HEK293 (cell line): ENCODE results near the gene PIANP.

Experiments used
- CTCF ChIA-PET: fragments of 350-600 bp; formaldehyde crosslinking; extraction: SDS; loops from one replicate; lab custom pipeline; 2021; ENCODE audit warnings: antibody characterized with exemption; lab: Yijun Ruan, JAX
- POLR2A ChIA-PET: fragments of 300-600 bp; formaldehyde crosslinking; extraction: SDS; loops from one replicate; lab custom pipeline; 2020; ENCODE audit warnings: antibody characterized with exemption, inconsistent platforms; lab: Yijun Ruan, JAX
- H3K27ac ChIP-seq: fragments of 200-500 bp; sonication (Bioruptor generic); 2 replicates; pipeline ENCODE4 v1.5.1; 2014; ENCODE audit warnings: low read depth, low read length, control low read depth, inconsistent platforms; ENCODE audit errors: extremely low read depth
- H3K36me3 ChIP-seq, 2 experiments: fragments of 200-500 bp in 1 of 2; sonication (Bioruptor generic) in 1 of 2; 1 replicate in 1 of 2; 2 replicates in 1 of 2; pipeline ENCODE4 v1.5.1; 2014 to 2017; ENCODE audit warnings: inconsistent platforms in 2 of 2, low read length in 2 of 2; ENCODE audit not compliant: control insufficient read depth in 2 of 2, insufficient read depth in 1 of 2
- H3K4me1 ChIP-seq: fragments of 200-500 bp; sonication (Bioruptor generic); 2 replicates; pipeline ENCODE4 v1.5.1; 2014; ENCODE audit warnings: mild to moderate bottlenecking, low read length, inconsistent platforms; ENCODE audit not compliant: control insufficient read depth, insufficient read depth
- H3K4me3 ChIP-seq: 2 replicates; pipeline ENCODE4 v1.5.1; 2011; ENCODE audit warnings: low read depth, mild to moderate bottlenecking, control low read depth, low read length, moderate library complexity
- H3K9me3 ChIP-seq: fragments of 200-500 bp; sonication (Bioruptor generic); 2 replicates; pipeline ENCODE4 v1.5.1; 2014; ENCODE audit warnings: low read depth, low read length, inconsistent platforms; ENCODE audit not compliant: control insufficient read depth, insufficient read depth
- EGR2 ChIP-seq: fragments of 450-650 bp; formaldehyde crosslinking; IDR thresholded peaks from 2 replicates; pipeline ENCODE4 v1.5.1; 2016; ENCODE audit warnings: low read depth, missing biosample characterization, missing genetic modification characterization
- GLIS2 ChIP-seq: fragments of 450-650 bp; formaldehyde crosslinking; IDR thresholded peaks from 2 replicates; pipeline ENCODE4 v1.5.1; 2016; ENCODE audit warnings: missing biosample characterization, missing genetic modification characterization
- KLF17 ChIP-seq: fragments of 450-650 bp; formaldehyde crosslinking; IDR thresholded peaks from 2 replicates; pipeline ENCODE4 v1.5.1; 2016; ENCODE audit warnings: missing biosample characterization, missing genetic modification characterization
- PBX3 ChIP-seq: sonication (generic); formaldehyde crosslinking; IDR thresholded peaks from 2 replicates; pipeline ENCODE4 v1.8.1; 2022; ENCODE audit warnings: mild to moderate bottlenecking, moderate library complexity, missing genetic modification reagents
- ZBTB20 ChIP-seq: fragments of 450-650 bp; formaldehyde crosslinking; IDR thresholded peaks from 2 replicates; pipeline ENCODE4 v1.5.1; 2016; ENCODE audit warnings: missing biosample characterization, missing genetic modification characterization
- ZBTB48 ChIP-seq: fragments of 450-650 bp; formaldehyde crosslinking; IDR thresholded peaks from 2 replicates; pipeline ENCODE4 v1.5.1; 2016; ENCODE audit warnings: missing biosample characterization, missing genetic modification characterization
- ZFP3 ChIP-seq: fragments of 450-650 bp; formaldehyde crosslinking; IDR thresholded peaks from 2 replicates; pipeline ENCODE4 v1.5.1; 2016; ENCODE audit warnings: low read depth, missing biosample characterization, missing genetic modification characterization
- ZFP41 ChIP-seq: fragments of 450-650 bp; formaldehyde crosslinking; IDR thresholded peaks from 2 replicates; pipeline ENCODE4 v1.5.1; 2016; ENCODE audit warnings: missing biosample characterization, missing genetic modification characterization, borderline replicate concordance
- ZIC2 ChIP-seq: fragments of 450-650 bp; formaldehyde crosslinking; IDR thresholded peaks from 2 replicates; pipeline ENCODE4 v1.5.1; 2016; ENCODE audit warnings: missing biosample characterization, missing genetic modification characterization
- ZNF140 ChIP-seq: fragments of 450-650 bp; formaldehyde crosslinking; IDR thresholded peaks from 2 replicates; pipeline ENCODE4 v1.5.1; 2016; ENCODE audit warnings: missing biosample characterization, missing genetic modification characterization
- ZNF174 ChIP-seq: fragments of 450-650 bp; formaldehyde crosslinking; IDR thresholded peaks from 2 replicates; pipeline ENCODE4 v1.5.0; 2017; ENCODE audit warnings: missing biosample characterization, mild to moderate bottlenecking, missing genetic modification characterization
- ZNF18 ChIP-seq: fragments of 450-650 bp; formaldehyde crosslinking; IDR thresholded peaks from 2 replicates; pipeline ENCODE4 v1.5.1; 2016; ENCODE audit warnings: missing biosample characterization, missing genetic modification characterization
- ZNF223 ChIP-seq: fragments of 450-650 bp; formaldehyde crosslinking; IDR thresholded peaks from 2 replicates; pipeline ENCODE4 v1.5.1; 2016; ENCODE audit warnings: missing biosample characterization, missing genetic modification characterization
- ZNF350 ChIP-seq: fragments of 450-650 bp; formaldehyde crosslinking; IDR thresholded peaks from 2 replicates; pipeline ENCODE4 v1.5.0; 2017; ENCODE audit warnings: missing biosample characterization, mild to moderate bottlenecking, missing genetic modification characterization
- ZNF362 ChIP-seq: fragments of 450-650 bp; formaldehyde crosslinking; IDR thresholded peaks from 2 replicates; pipeline ENCODE4 v1.5.1; 2016; ENCODE audit warnings: missing biosample characterization, missing genetic modification characterization
- ZNF394 ChIP-seq: fragments of 450-650 bp; formaldehyde crosslinking; IDR thresholded peaks from 2 replicates; pipeline ENCODE4 v1.5.1; 2016; ENCODE audit warnings: missing biosample characterization, missing genetic modification characterization, mild to moderate bottlenecking, moderate library complexity, borderline replicate concordance
- ZNF510 ChIP-seq: fragments of 450-650 bp; formaldehyde crosslinking; IDR thresholded peaks from 2 replicates; pipeline ENCODE4 v1.5.1; 2018; ENCODE audit warnings: mild to moderate bottlenecking, missing genetic modification characterization, missing biosample characterization; ENCODE audit not compliant: insufficient replicate concordance
- ZNF639 ChIP-seq: fragments of 450-650 bp; formaldehyde crosslinking; IDR thresholded peaks from 2 replicates; pipeline ENCODE4 v1.5.1; 2016; ENCODE audit warnings: missing biosample characterization, missing genetic modification characterization
- ZNF704 ChIP-seq: fragments of 450-650 bp; formaldehyde crosslinking; IDR thresholded peaks from 2 replicates; pipeline ENCODE4 v1.5.1; 2016; ENCODE audit warnings: missing biosample characterization, missing genetic modification characterization

Gene PIANP

GRCh38 chr12:6700646-6701051 lies at the start of gene PIANP:
TSS of gene PIANP (minus strand) at chr12:6700815. CDS start at chr12:6698061, 2,754 bp downstream.
- H3K36me3 ChIP-seq = peaks cover 0 to 9% of the 10 kb centered on the region in 2 experiments; a peak in 1 of 3 replicates
- H3K9me3 ChIP-seq = no peaks in the 10 kb centered on the region
- H3K27ac ChIP-seq = peak within 1 kb of the TSS; percentile 24; the same call in 1 of the 2 replicates
- TF ChIP-seq ZIC2 (tag by site-specific recombination) (peak; percentile 59), ZFP3 (no peak), ZNF639 (tag by site-specific recombination) (no peak), ZNF18 (no peak)
- TF ChIP-seq, all 188 proteins: peak for 1
- Histone ChIP-seq H3K4me3 (peak within 1 kb of the TSS; percentile 55), H3K4me1 (no peaks in the 10 kb centered on the region)
- POLR2A ChIA-PET = no interaction called here
- CTCF ChIA-PET = no interaction called here

- no peak overlapping the region for H3K4me3 ChIP-seq
- TF ChIP-seq ZBTB48 (no peak), EGR2 (tag by site-specific recombination) (no peak), ZNF350 (tag by site-specific recombination) (no peak), PBX3 (CRISPR knock-in tag) (no peak), ZNF140 (tag by site-specific recombination) (no peak), ZFP41 (tag by site-specific recombination) (no peak), ZNF223 (no peak), ZBTB20 (tag by site-specific recombination) (no peak), ZNF394 (tag by site-specific recombination) (no peak), ZNF362 (tag by site-specific recombination) (no peak), GLIS2 (no peak), ZNF510 (tag by site-specific recombination) (no peak), KLF17 (tag by site-specific recombination) (no peak), ZNF704 (tag by site-specific recombination) (no peak), ZNF174 (tag by site-specific recombination) (no peak)
- TF ChIP-seq, all 188 proteins: peak for 0
- POLR2A ChIA-PET = interaction anchor here (1.2 kb wide), 1 partner anchor 72 kb away, joined by 3 read pairs; no protein-coding TSS in a partner anchor
- CTCF ChIA-PET = no interaction called here
- no peak overlapping the region for H3K27ac ChIP-seq
- no peaks in the 10 kb centered on the region for H3K4me1 ChIP-seq
- H3K9me3 ChIP-seq = no peaks in the 10 kb centered on the region
- H3K36me3 ChIP-seq = peaks cover 39 to 66% of the 10 kb centered on the region in 2 experiments
Measured at GRCh38 chr12:6748761-6749160, 48.1 kb upstream of the PIANP start.
